GM23248 (cell line): ENCODE data around the gene NKIRAS1. TPM values are rescaled to one million over a fixed set of nuclear protein-coding genes. Genes with fewer than 3 reads are reported as not detected.
"Not testable (repeated sequence)": the region's sequence is repeated elsewhere in the genome, so short reads cannot be mapped to it uniquely, and the experiment has no call there.

Source experiments
- DNase-seq: peaks from one replicate; pipeline ENCODE4 v3.0.0-alpha.2; 2015
- H2AFZ ChIP-seq: fragments of 200-600 bp; sonication (generic); 2 replicates; pipeline ENCODE4 v1.6.1; 2016; ENCODE audit warnings: antibody characterized with exemption
- H3F3A ChIP-seq: fragments of 200-600 bp; sonication (generic); 2 replicates; pipeline ENCODE4 v1.6.1; 2016; ENCODE audit warnings: mild to moderate bottlenecking, antibody characterized with exemption, mixed run types; ENCODE audit not compliant: insufficient read depth
- H3K27ac ChIP-seq: fragments of 200-600 bp; sonication (generic); 2 replicates; pipeline ENCODE4 v1.5.1; 2016; ENCODE audit warnings: mild to moderate bottlenecking
- H3K27me3 ChIP-seq: fragments of 200-600 bp; sonication (generic); replicated peaks from 2 replicates; pipeline ENCODE4 v1.6.1; 2016; ENCODE audit warnings: mild to moderate bottlenecking; ENCODE audit not compliant: insufficient read depth
- H3K36me3 ChIP-seq: fragments of 200-600 bp; sonication (generic); 2 replicates; pipeline ENCODE4 v1.6.1; 2016; ENCODE audit warnings: low read depth, mild to moderate bottlenecking
- H3K4me1 ChIP-seq: fragments of 200-600 bp; sonication (generic); 2 replicates; pipeline ENCODE4 v1.6.1; 2016; ENCODE audit warnings: mild to moderate bottlenecking; ENCODE audit not compliant: insufficient read depth
- H3K4me2 ChIP-seq: fragments of 200-600 bp; sonication (generic); one replicate; pipeline ENCODE4 v1.6.1; 2016; ENCODE audit warnings: mild to moderate bottlenecking; ENCODE audit not compliant: unreplicated experiment
- H3K4me3 ChIP-seq: fragments of 200-600 bp; sonication (generic); 2 replicates; pipeline ENCODE4 v1.5.1; 2016; ENCODE audit warnings: mild to moderate bottlenecking
- H3K79me2 ChIP-seq: fragments of 200-600 bp; sonication (generic); 2 replicates; pipeline ENCODE4 v1.6.1; 2016; ENCODE audit warnings: mild to moderate bottlenecking; ENCODE audit not compliant: insufficient read depth
- H3K9ac ChIP-seq: fragments of 200-600 bp; sonication (generic); 2 replicates; pipeline ENCODE4 v1.6.1; 2016; ENCODE audit warnings: mild to moderate bottlenecking
- H3K9me2 ChIP-seq: fragments of 200-600 bp; sonication (generic); 2 replicates; pipeline ENCODE4 v1.6.1; 2016; ENCODE audit warnings: mixed run types, mild to moderate bottlenecking, moderate library complexity; ENCODE audit not compliant: insufficient read depth
- H3K9me3 ChIP-seq: fragments of 200-600 bp; sonication (generic); one replicate; pipeline ENCODE4 v1.6.1; 2017; ENCODE audit warnings: low read depth
- H4K20me1 ChIP-seq: fragments of 200-600 bp; sonication (generic); 2 replicates; pipeline ENCODE4 v1.6.0; 2016; ENCODE audit not compliant: insufficient read depth
- EZH2 ChIP-seq: fragments of 200-600 bp; sonication (generic); IDR thresholded peaks from 2 replicates; pipeline ENCODE4 v1.6.1; 2018; ENCODE audit warnings: antibody characterized with exemption, mild to moderate bottlenecking; ENCODE audit not compliant: insufficient read depth, poor library complexity, severe bottlenecking
- EZH2phosphoT487 ChIP-seq: fragments of 200-600 bp; sonication (generic); IDR thresholded peaks from 2 replicates; pipeline ENCODE4 v1.6.1; 2018; ENCODE audit warnings: antibody characterized with exemption, moderate library complexity, mild to moderate bottlenecking, low read depth; ENCODE audit not compliant: insufficient read depth
- WGBS, 2 experiments: methylation state at CpG; one replicate each; pipeline ENCODE4 v1.1.6; 2015 to 2017; ENCODE audit warnings: low lambda C conversion rate in 2 of 2, low coverage in 1 of 2; ENCODE audit errors: missing lambda C conversion rate in 2 of 2; 5-methylcytosine and 5-hydroxymethylcytosine counted together
- in situ Hi-C: fragments of 300-500 bp; cut with MboI; formaldehyde crosslinking; loops from 2 replicates; pipeline ENCODE4 v1.15.0; 2020
- polyA plus RNA-seq: library from polyadenylated mRNA; unstranded; fragments of >200 nt; fragmentation: Nextera tagmentation; extraction: Ambion mirVana; gene quantifications from 2 replicates; pipeline ENCODE4 v1.2.1, GENCODE V29; 2016
- total RNA-seq: library from RNA; depleted of rRNA; stranded (reverse); fragments of >200 nt; shearing (Covaris generic); gene quantifications from 2 replicates; pipeline ENCODE4 v1.2.3, GENCODE V29; 2014

Gene NKIRAS1
- total and polyA plus RNA-seq, 2 experiments from 2014 or later, result 15.0 to 17.2 TPM

GRCh38 chr3:23919628-23920027 is 2.8 kb upstream of the NKIRAS1 start:
- Histone ChIP-seq H3F3A (peaks cover 68% of the 10 kb centered on the region), H3K9me3 (no peaks in the 10 kb centered on the region), H2AFZ (no peak overlapping the region), H3K9ac (no peak overlapping the region), H4K20me1 (peaks cover 17% of the 10 kb centered on the region), H3K79me2 (peaks cover 46% of the 10 kb centered on the region), H3K27ac (no peak overlapping the region), H3K27me3 (no peaks in the 10 kb centered on the region), H3K36me3 (peaks cover 31% of the 10 kb centered on the region), H3K4me1 (peaks cover 26% of the 10 kb centered on the region), H3K9me2 (no peaks in the 10 kb centered on the region), H3K4me2 (peak overlapping the region; percentile 23), H3K4me3 (peak overlapping the region; percentile 95)
- TF ChIP-seq EZH2phosphoT487 (no peak), EZH2 (no peak)
- WGBS, 2 experiments, result 95 to 100% methylated on average over 2 of the region's 2 CpGs
- no peak for DNase-seq
- in situ Hi-C loops, result no loop called here

GRCh38 chr3:23918331-23918730 is 1.5 kb upstream of the NKIRAS1 start:
- peaks cover 59% of the 10 kb centered on the region for H3K79me2 ChIP-seq
- H3K27me3 ChIP-seq, H2AFZ ChIP-seq, DNase-seq, in situ Hi-C loops, H3K9me3 ChIP-seq, H3K9me2 ChIP-seq: not testable (repeated sequence)
- peaks cover 68% of the 10 kb centered on the region for H3F3A ChIP-seq
- H3K27ac ChIP-seq, result peak overlapping the region; percentile 80
- WGBS, 2 experiments, result 34 to 36% methylated on average over 12 of the region's 12 CpGs
- peaks cover 31% of the 10 kb centered on the region for H3K36me3 ChIP-seq
- H3K4me3 ChIP-seq, result peak overlapping the region; percentile 95
- H3K4me2 ChIP-seq, result peak overlapping the region; percentile 100
- H4K20me1 ChIP-seq, result peaks cover 17% of the 10 kb centered on the region
- peak overlapping the region; percentile 96 for H3K9ac ChIP-seq
- H3K4me1 ChIP-seq, result peaks cover 28% of the 10 kb centered on the region

GRCh38 chr3:23917679-23918303 is 1.0 kb upstream of the NKIRAS1 start:
- DNase-seq, result peak; percentile 7
- peaks cover 65% of the 10 kb centered on the region for H3K79me2 ChIP-seq

GRCh38 chr3:23916152-23916885 is 471 bp downstream of the NKIRAS1 start:
- peak overlapping the region; percentile 95 for H3K4me3 ChIP-seq

More at GRCh38 chr3:23917679-23918303, 1.0 kb upstream of the NKIRAS1 start:
- Histone ChIP-seq H3F3A (peaks cover 66% of the 10 kb centered on the region), H4K20me1 (peaks cover 17% of the 10 kb centered on the region), H3K36me3 (peaks cover 31% of the 10 kb centered on the region), H3K9ac (peak overlapping the region; percentile 96), H3K4me2 (peak overlapping the region; percentile 100), H3K4me3 (peak overlapping the region; percentile 95), H3K27ac (peak overlapping the region; percentile 80), H3K4me1 (peaks cover 32% of the 10 kb centered on the region)
- H2AFZ ChIP-seq, H3K27me3 ChIP-seq, H3K9me3 ChIP-seq, in situ Hi-C loops, H3K9me2 ChIP-seq: not testable (repeated sequence)
- WGBS, 2 experiments, result 1 to 2% methylated on average over 21 of the region's 21 CpGs

More at GRCh38 chr3:23916152-23916885, 471 bp downstream of the NKIRAS1 start:
- Histone ChIP-seq H4K20me1 (peaks cover 17% of the 10 kb centered on the region), H3K36me3 (peaks cover 31% of the 10 kb centered on the region), H3K79me2 (peaks cover 79% of the 10 kb centered on the region), H3K27me3 (no peaks in the 10 kb centered on the region), H3F3A (peaks cover 53% of the 10 kb centered on the region), H3K9me3 (no peaks in the 10 kb centered on the region), H3K9ac (peak overlapping the region; percentile 96), H3K27ac (peak overlapping the region; percentile 71), H3K4me1 (peaks cover 32% of the 10 kb centered on the region), H3K9me2 (no peaks in the 10 kb centered on the region), H2AFZ (peak overlapping the region; percentile 93), H3K4me2 (peak overlapping the region; percentile 93)
- 1% methylated on average over 38 to 47 of the region's 48 CpGs for WGBS, 2 experiments
- peak; percentile 30 for DNase-seq
- in situ Hi-C loops, result no loop called here
- TF ChIP-seq EZH2 (no peak), EZH2phosphoT487 (no peak)
